ENCODE results near the gene CRACR2B. TPM values are rescaled to one million over a fixed set of nuclear protein-coding genes. Genes with fewer than 3 reads are reported as not detected.

The CRACR2B gene
- total RNA-seq, 4 donors from 2014 or later, result 0.48 to 5.7 (median 3.5) TPM

GRCh38 chr11:847876-848275, 20.2 kb downstream of the CRACR2B start:
- no peak for DNase-seq
- Histone ChIP-seq H3K27me3 (peaks cover 0 to 41% (median 3%) of the 10 kb centered on the region in 4 donors), H3K4me3 (no peak overlapping the region), H3K4me1 (peaks cover 43 to 87% (median 58%) of the 10 kb centered on the region in 3 donors), H3K27ac (no peak overlapping the region), H3K9me3 (no peaks in the 10 kb centered on the region), H3K36me3 (no peaks in the 10 kb centered on the region)
- no peak for TF ChIP-seq CTCF (IDR thresholded peaks at IDR 0.05)
- intact Hi-C loops (cut with DNase I), result loop anchor here (5.0 kb wide), 1 partner anchor 204 kb away; no protein-coding TSS in a partner anchor
- WGBS, 2 donors, result 93% methylated on average over 3 of the region's 18 CpGs

- WGBS, 2 donors, result 0% methylated on average over 4 of the region's 14 CpGs; no CpG with 5 or more reads in 1 of the 2 donors
- no peak for DNase-seq
- peak overlapping the region in 2 of 4 donors; percentile 46 to 62 for H3K4me3 ChIP-seq
- H3K36me3 ChIP-seq, result no peaks in the 10 kb centered on the region
- peaks cover 38 to 81% (median 54%) of the 10 kb centered on the region in 3 donors for H3K4me1 ChIP-seq
- TF ChIP-seq CTCF (IDR thresholded peaks at IDR 0.05) (peak; percentile 61 to 91 (median 84)), POLR2A (IDR thresholded peaks at IDR 0.05) (no peak)
- no peak overlapping the region for H3K27ac ChIP-seq
- peaks cover 0 to 41% (median 3%) of the 10 kb centered on the region in 4 donors for H3K27me3 ChIP-seq
- H3K9me3 ChIP-seq, result no peaks in the 10 kb centered on the region
- intact Hi-C loops (cut with DNase I), result loop anchor here (5.0 kb wide), 1 partner anchor 204 kb away; no protein-coding TSS in a partner anchor
Measured at GRCh38 chr11:848380-848931, 20.7 kb downstream of the CRACR2B start.

- Histone ChIP-seq H3K27me3 (peaks cover 0 to 37% (median 3%) of the 10 kb centered on the region in 4 donors), H3K4me3 (peak overlapping the region in 3 of 4 donors; percentile 35 to 62 (median 46)), H3K36me3 (no peaks in the 10 kb centered on the region), H3K9me3 (no peaks in the 10 kb centered on the region), H3K4me1 (peaks cover 30 to 73% (median 46%) of the 10 kb centered on the region in 3 donors), H3K27ac (no peak overlapping the region)
- no peak for DNase-seq
- 16% methylated on average over 9 of the region's 71 CpGs; no CpG with 5 or more reads in 1 of the 2 donors for WGBS, 2 donors
- TF ChIP-seq CTCF (IDR thresholded peaks at IDR 0.05), result no peak
- TF ChIP-seq POLR2A (IDR thresholded peaks at IDR 0.05), result no peak
- intact Hi-C loops (cut with DNase I), result loop anchor here (5.0 kb wide), 1 partner anchor 203 kb away; no protein-coding TSS in a partner anchor
Measured at GRCh38 chr11:849104-849824, 21.5 kb downstream of the CRACR2B start.

GRCh38 chr11:849951-850774, 22.4 kb downstream of the CRACR2B start:
- intact Hi-C loops (cut with DNase I), result loop anchor here (5.0 kb wide), 1 partner anchor 202 kb away; no protein-coding TSS in a partner anchor
- peak overlapping the region in 1 of 4 donors; percentile 13 for H3K27ac ChIP-seq
- no peaks in the 10 kb centered on the region for H3K36me3 ChIP-seq
- TF ChIP-seq CTCF (IDR thresholded peaks at IDR 0.05) (no peak), POLR2A (IDR thresholded peaks at IDR 0.05) (no peak)
- no peaks in the 10 kb centered on the region for H3K9me3 ChIP-seq
- DNase-seq, result no peak
- peaks cover 0 to 37% (median 3%) of the 10 kb centered on the region in 4 donors for H3K27me3 ChIP-seq
- peak overlapping the region in 3 of 4 donors; percentile 35 to 62 (median 46) for H3K4me3 ChIP-seq
- peaks cover 22 to 64% (median 39%) of the 10 kb centered on the region in 3 donors for H3K4me1 ChIP-seq
- WGBS, 2 donors, result 30% methylated on average over 2 of the region's 97 CpGs; no CpG with 5 or more reads in 1 of the 2 donors
